Measurements from ENCODE around the gene LHFPL4. TPM values are rescaled to one million over a fixed set of nuclear protein-coding genes. Genes with fewer than 3 reads are reported as not detected.

The LHFPL4 gene
- total and polyA plus RNA-seq, 9 of the 15 experiments (the other 6 are each of a cell fraction or from before 2014, with no cell fraction given), result not detected

DNA sequence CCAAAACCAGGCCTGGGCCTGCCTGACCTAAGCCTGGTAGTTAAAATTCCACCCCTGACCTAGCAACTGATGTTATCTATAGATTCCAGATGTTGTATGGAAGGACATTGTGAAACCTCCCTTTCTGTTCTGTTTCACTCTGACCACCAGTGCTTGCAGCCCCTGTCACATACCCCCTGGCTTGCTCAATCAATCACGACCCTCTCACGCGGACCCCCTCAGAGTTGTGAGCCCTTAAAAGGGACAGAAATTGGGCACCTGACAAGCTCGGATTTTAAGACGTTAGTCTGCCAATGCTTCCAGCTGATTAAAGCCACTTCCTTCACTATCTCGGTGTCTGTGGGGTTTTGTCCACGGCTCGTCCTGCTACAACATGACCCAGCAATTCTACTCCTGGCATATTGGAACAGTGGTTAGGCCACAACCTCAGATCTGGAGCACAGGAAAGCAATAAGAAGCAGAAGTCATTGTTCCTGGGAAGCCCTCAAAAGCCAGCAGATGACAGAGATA is 36.7 kb upstream of the LHFPL4 start (continued):
- TF ChIP-seq ELF1 (tag; IDR thresholded peaks at IDR 0.05) (no peak), KDM4B (IDR thresholded peaks at IDR 0.05; ENCODE audit: borderline replicate concordance in 2 of 2, low read depth in 1 of 2) (no peak), TCF3 (CRISPR knock-in tag; IDR thresholded peaks at IDR 0.05) (0 out of 2 replicates have a peak, but pooled peaks have one; percentile 36), NR4A1 (CRISPR knock-in tag; IDR thresholded peaks at IDR 0.05) (no peak), NR4A1 (tag; IDR thresholded peaks at IDR 0.05) (peak; percentile 78; the same call in 1 of the 2 replicates), SMAD4 (CRISPR knock-in tag; conservative IDR thresholded peaks at IDR 0.05) (0 out of 2 replicates have a peak, but pooled peaks have one; percentile 48), NR2C1 (IDR thresholded peaks at IDR 0.05) (no peak), NR2C1 (tag; IDR thresholded peaks at IDR 0.05) (peak; percentile 63), FOXJ3 (CRISPR knock-in tag; IDR thresholded peaks at IDR 0.05) (no peak), SLC30A9 (CRISPR knock-in tag; IDR thresholded peaks at IDR 0.05) (no peak), MYNN (IDR thresholded peaks at IDR 0.05) (no peak), MYNN (CRISPR knock-in tag; IDR thresholded peaks at IDR 0.05) (no peak), CEBPG (CRISPR knock-in tag; IDR thresholded peaks at IDR 0.05) (no peak), CEBPG (tag; conservative IDR thresholded peaks at IDR 0.05 in 1 of 2, IDR thresholded peaks at IDR 0.05 in 1 of 2) (peak in 1 of 2 experiments; percentile 46; a peak in 1 of 4 replicates)
- TF ChIP-seq, protein P1, sequence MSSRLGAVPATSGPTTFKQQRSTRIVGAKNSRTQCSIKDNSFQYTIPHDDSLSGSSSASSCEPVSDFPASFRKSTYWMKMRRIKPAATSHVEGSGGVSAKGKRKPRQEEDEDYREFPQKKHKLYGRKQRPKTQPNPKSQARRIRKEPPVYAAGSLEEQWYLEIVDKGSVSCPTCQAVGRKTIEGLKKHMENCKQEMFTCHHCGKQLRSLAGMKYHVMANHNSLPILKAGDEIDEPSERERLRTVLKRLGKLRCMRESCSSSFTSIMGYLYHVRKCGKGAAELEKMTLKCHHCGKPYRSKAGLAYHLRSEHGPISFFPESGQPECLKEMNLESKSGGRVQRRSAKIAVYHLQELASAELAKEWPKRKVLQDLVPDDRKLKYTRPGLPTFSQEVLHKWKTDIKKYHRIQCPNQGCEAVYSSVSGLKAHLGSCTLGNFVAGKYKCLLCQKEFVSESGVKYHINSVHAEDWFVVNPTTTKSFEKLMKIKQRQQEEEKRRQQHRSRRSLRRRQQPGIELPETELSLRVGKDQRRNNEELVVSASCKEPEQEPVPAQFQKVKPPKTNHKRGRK (tag; IDR thresholded peaks at IDR 0.05), result 0 out of 2 replicates have a peak, but pooled peaks have one; percentile 6
- TF ChIP-seq, protein P2, sequence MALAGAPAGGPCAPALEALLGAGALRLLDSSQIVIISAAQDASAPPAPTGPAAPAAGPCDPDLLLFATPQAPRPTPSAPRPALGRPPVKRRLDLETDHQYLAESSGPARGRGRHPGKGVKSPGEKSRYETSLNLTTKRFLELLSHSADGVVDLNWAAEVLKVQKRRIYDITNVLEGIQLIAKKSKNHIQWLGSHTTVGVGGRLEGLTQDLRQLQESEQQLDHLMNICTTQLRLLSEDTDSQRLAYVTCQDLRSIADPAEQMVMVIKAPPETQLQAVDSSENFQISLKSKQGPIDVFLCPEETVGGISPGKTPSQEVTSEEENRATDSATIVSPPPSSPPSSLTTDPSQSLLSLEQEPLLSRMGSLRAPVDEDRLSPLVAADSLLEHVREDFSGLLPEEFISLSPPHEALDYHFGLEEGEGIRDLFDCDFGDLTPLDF (CRISPR knock-in tag; IDR thresholded peaks at IDR 0.05), result 0 out of 2 replicates have a peak, but pooled peaks have one; percentile 20
- TF ChIP-seq, protein P3, sequence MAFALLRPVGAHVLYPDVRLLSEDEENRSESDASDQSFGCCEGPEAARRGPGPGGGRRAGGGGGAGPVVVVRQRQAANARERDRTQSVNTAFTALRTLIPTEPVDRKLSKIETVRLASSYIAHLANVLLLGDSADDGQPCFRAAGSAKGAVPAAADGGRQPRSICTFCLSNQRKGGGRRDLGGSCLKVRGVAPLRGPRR (CRISPR knock-in tag; IDR thresholded peaks at IDR 0.05), result no peak
- TF ChIP-seq, protein P4, sequence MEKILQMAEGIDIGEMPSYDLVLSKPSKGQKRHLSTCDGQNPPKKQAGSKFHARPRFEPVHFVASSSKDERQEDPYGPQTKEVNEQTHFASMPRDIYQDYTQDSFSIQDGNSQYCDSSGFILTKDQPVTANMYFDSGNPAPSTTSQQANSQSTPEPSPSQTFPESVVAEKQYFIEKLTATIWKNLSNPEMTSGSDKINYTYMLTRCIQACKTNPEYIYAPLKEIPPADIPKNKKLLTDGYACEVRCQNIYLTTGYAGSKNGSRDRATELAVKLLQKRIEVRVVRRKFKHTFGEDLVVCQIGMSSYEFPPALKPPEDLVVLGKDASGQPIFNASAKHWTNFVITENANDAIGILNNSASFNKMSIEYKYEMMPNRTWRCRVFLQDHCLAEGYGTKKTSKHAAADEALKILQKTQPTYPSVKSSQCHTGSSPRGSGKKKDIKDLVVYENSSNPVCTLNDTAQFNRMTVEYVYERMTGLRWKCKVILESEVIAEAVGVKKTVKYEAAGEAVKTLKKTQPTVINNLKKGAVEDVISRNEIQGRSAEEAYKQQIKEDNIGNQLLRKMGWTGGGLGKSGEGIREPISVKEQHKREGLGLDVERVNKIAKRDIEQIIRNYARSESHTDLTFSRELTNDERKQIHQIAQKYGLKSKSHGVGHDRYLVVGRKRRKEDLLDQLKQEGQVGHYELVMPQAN (IDR thresholded peaks at IDR 0.05; ENCODE audit: borderline replicate concordance), result no peak

Measured in K562 (cell line).